ENCODE results near the gene ABCB8. TPM values are rescaled to one million over a fixed set of nuclear protein-coding genes. Genes with fewer than 3 reads are reported as not detected.

ABCB8 gene
- total and polyA plus RNA-seq, 12 donors = 16.7 to 42.2 (median 24.6) TPM

DNA sequence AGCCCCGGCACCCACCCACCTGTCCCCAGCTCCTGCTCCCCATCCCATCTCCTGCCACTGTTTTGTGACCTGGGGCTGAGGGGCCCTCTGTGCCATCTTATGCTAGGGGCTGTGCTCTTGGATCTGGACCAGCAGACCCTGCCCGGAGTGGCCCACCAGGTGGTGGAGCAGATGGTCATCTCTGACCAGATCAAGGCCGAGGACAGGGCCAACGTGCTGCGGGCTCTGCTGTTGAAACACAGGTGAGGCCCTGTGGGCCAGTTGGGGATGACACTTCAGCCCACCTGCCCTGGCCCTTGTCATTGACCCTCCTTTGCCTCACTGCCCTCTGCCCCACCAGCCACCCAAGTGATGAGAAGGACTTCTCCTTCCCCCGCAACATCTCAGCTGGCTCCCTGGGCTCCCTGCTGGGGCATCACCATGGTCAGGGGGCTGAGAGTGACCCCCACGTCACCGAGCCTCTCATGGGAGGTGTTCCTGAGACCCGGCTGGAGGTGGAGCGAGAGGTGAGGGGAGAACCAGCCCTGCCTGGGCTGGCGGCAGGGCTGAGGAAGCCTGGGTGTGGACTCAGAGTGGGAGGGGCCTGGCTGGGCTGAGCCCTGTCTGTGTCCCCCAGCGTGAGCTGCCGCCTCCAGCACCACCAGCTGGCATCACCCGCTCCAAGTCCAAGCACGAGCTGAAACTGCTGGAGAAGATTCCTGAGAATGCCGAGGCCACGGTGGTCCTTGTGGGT is 41.8 kb downstream of the ABCB8 start:
- intact Hi-C loops (cut with DNase I) = no loop called here
- no peak for ATAC-seq

DNA sequence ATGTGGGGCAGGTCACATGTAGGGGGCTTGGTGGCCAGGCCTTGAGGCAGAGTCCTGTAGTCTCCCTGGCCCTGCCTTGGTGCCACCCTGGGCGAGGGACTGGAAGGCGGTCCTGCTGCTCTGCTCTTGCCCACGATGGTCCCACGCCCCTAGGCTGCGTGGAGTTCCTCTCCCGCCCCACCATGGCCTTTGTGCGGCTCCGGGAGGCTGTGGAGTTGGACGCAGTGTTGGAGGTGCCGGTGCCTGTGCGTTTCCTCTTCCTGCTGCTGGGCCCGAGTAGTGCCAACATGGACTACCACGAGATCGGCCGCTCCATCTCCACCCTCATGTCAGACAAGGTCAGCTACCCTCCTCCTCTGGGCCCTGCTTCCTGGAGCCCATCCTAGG is 42.3 kb downstream of the ABCB8 start:
- Histone ChIP-seq H3K36me3 (peaks cover 0 to 100% (median 59%) of the 10 kb centered on the region in 9 donors), H3K4me3 (no peak overlapping the region), H3K4me1 (no peaks in the 10 kb centered on the region), H3K27me3 (no peaks in the 10 kb centered on the region), H3K9me3 (no peaks in the 10 kb centered on the region), H3K27ac (no peak overlapping the region)
- intact Hi-C loops (cut with DNase I) = no loop called here
- TF ChIP-seq CTCF (IDR thresholded peaks at IDR 0.05) = no peak
- 91% methylated on average over 15 of the region's 15 CpGs for WGBS, 2 donors
- DNase-seq (no peak), ATAC-seq (no peak)

More for the DNA sequence above, 41.8 kb downstream of the ABCB8 start:
- 85 to 90% methylated on average over 17 of the region's 17 CpGs for WGBS, 2 donors
- Histone ChIP-seq H3K4me3 (no peak overlapping the region), H3K9me3 (no peaks in the 10 kb centered on the region), H3K27ac (no peak overlapping the region), H3K4me1 (peaks cover 0 to 5% (median 0%) of the 10 kb centered on the region in 9 donors), H3K36me3 (peaks cover 0 to 100% (median 59%) of the 10 kb centered on the region in 9 donors), H3K27me3 (no peaks in the 10 kb centered on the region)
- DNase-seq = no peak
- TF ChIP-seq CTCF (IDR thresholded peaks at IDR 0.05) = no peak

- ATAC-seq (no peak), DNase-seq (no peak)
- H3K27me3 ChIP-seq = no peaks in the 10 kb centered on the region
Measured at GRCh38 chr7:151071032-151071866, 43.0 kb downstream of the ABCB8 start.

More at GRCh38 chr7:151071032-151071866, 43.0 kb downstream of the ABCB8 start:
- no peak for TF ChIP-seq CTCF (IDR thresholded peaks at IDR 0.05)
- Histone ChIP-seq H3K27ac (no peak overlapping the region), H3K36me3 (peaks cover 0 to 100% (median 60%) of the 10 kb centered on the region in 9 donors), H3K4me3 (no peak overlapping the region), H3K9me3 (no peaks in the 10 kb centered on the region), H3K4me1 (peaks cover 0 to 2% (median 0%) of the 10 kb centered on the region in 9 donors)
- 87 to 90% methylated on average over 39 of the region's 39 CpGs for WGBS, 2 donors
- intact Hi-C loops (cut with DNase I) = no loop called here
